Measurements from ENCODE around the gene ZNF592. TPM values are rescaled to one million over a fixed set of nuclear protein-coding genes. Genes with fewer than 3 reads are reported as not detected.
"Not testable (repeated sequence)": the region's sequence is repeated elsewhere in the genome, so short reads cannot be mapped to it uniquely, and the experiment has no call there.

The ZNF592 gene
- polyA plus RNA-seq, 2 donors: 4.8 to 6.1 TPM

DNA sequence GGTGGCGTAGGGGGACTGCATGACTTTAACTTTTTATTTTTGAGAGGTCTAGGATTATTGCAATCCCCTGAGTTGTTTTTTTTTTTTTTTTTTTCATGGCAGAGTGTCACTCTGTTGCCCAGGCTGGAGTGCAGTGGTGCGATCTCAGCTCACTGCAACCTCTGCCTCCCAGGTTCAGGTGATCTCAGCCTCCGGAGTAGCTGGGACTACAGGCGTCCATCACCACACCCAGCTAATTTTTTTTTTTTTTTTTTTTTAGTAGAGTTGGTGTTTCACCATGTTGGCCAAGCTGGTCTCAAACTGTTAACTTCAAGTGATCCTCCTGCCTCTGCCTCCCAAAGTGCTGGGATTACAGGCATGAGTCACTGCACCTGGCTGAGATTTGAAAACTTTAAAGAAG is 6.5 kb downstream of the ZNF592 start:
- H3K27me3 ChIP-seq (ENCODE audit: control insufficient read depth in 1 of 2, insufficient read depth in 2 of 2, low read length in 2 of 2); H3K4me3 ChIP-seq (ENCODE audit: low read depth in 1 of 2, low read length in 2 of 2); H3K9me3 ChIP-seq (ENCODE audit: control insufficient read depth in 2 of 2, insufficient read depth in 1 of 2, low read depth in 1 of 2, low read length in 1 of 2); H3K36me3 ChIP-seq (ENCODE audit: control insufficient read depth in 2 of 2, insufficient read depth in 2 of 2, low read length in 1 of 2); H3K4me1 ChIP-seq (ENCODE audit: control insufficient read depth in 2 of 2, insufficient read depth in 2 of 2, low read length in 1 of 2); H3K27ac ChIP-seq (ENCODE audit: low read depth in 2 of 2, low read length in 1 of 2): not testable (repeated sequence)
- 57 to 77% methylated on average over 4 of the region's 4 CpGs for WGBS, 2 donors

DNA sequence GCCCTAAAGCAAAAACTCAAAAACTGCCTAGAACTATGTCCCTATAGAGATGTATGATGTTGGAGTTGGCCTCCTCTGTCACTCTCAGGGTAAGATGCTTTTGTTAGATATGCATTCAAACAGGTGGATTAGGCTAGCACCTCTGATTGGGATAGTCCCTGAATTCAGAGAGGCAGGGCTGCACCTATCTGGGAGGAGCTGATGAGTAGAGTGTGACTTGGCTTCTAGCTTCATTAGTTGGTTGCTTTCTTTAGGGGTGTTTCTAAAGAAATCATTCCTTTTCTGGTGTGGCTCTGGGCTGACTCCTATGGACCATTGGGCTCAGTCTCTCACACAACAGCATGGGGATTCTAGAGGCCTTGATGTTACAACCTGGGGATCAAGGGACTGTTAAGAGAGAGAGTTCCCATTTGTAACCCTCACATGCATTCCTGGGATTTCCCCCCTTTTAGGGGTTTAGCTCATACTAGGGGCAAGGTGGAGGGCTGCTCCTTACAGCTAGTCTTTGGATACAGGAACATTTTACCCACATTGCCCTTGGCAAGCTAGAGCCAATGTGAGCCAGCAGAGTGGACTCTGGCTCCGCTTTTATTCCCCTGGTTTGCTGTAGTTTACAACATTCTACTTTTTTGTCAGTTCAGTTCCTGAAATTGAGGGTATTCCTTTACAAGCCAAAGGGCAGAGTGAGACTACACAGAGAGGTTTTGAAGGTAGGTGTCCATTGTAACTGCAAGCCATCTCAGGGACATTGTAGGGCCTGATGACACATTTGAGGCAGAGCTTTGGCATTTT is 7.5 kb downstream of the ZNF592 start:
- Histone ChIP-seq H3K4me3 (ENCODE audit: low read depth in 1 of 2, low read length in 2 of 2) (no peak overlapping the region), H3K9me3 (ENCODE audit: control insufficient read depth in 2 of 2, insufficient read depth in 1 of 2, low read depth in 1 of 2, low read length in 1 of 2) (no peaks in the 10 kb centered on the region), H3K4me1 (ENCODE audit: control insufficient read depth in 2 of 2, insufficient read depth in 2 of 2, low read length in 1 of 2) (peaks cover 2 to 4% of the 10 kb centered on the region in 2 donors), H3K27me3 (ENCODE audit: control insufficient read depth in 1 of 2, insufficient read depth in 2 of 2, low read length in 2 of 2) (no peaks in the 10 kb centered on the region), H3K36me3 (ENCODE audit: control insufficient read depth in 2 of 2, insufficient read depth in 2 of 2, low read length in 1 of 2) (no peaks in the 10 kb centered on the region), H3K27ac (ENCODE audit: low read depth in 2 of 2, low read length in 1 of 2) (no peak overlapping the region)
- WGBS, 2 donors: 90 to 97% methylated on average over 1 of the region's 1 CpG

DNA sequence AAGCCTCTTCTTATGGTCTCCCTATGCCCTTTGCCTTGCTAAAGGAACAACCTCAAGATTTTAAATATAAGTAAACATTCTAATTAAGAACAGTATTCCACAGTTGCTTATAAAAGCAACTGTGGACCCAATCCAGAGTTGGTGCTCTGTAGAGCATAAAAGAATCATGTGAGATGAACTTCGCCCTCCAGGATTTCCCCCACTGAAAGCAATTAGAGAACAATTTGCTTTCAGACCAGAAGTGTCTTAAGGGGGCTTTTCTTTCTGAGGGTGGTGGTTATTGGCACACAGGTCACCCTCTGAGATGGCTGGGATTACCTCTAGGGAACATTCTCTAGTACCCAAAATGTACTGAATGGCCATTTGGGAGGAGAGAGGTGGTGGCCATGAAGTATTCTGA is 10.6 kb downstream of the ZNF592 start:
- peaks cover 2 to 9% of the 10 kb centered on the region in 2 donors for H3K4me1 ChIP-seq (ENCODE audit: control insufficient read depth in 2 of 2, insufficient read depth in 2 of 2, low read length in 1 of 2)
- no peaks in the 10 kb centered on the region for H3K27me3 ChIP-seq (ENCODE audit: control insufficient read depth in 1 of 2, insufficient read depth in 2 of 2, low read length in 2 of 2)
- no peaks in the 10 kb centered on the region for H3K9me3 ChIP-seq (ENCODE audit: control insufficient read depth in 2 of 2, insufficient read depth in 1 of 2, low read depth in 1 of 2, low read length in 1 of 2)
- H3K36me3 ChIP-seq (ENCODE audit: control insufficient read depth in 2 of 2, insufficient read depth in 2 of 2, low read length in 1 of 2): no peaks in the 10 kb centered on the region
- H3K4me3 ChIP-seq (ENCODE audit: low read depth in 1 of 2, low read length in 2 of 2): no peak overlapping the region
- WGBS, 2 donors: 79 to 94% methylated on average over 1 of the region's 1 CpG
- no peak overlapping the region for H3K27ac ChIP-seq (ENCODE audit: low read depth in 2 of 2, low read length in 1 of 2)

- Histone ChIP-seq H3K4me3 (ENCODE audit: low read depth in 1 of 2, low read length in 2 of 2) (no peak overlapping the region), H3K27me3 (ENCODE audit: control insufficient read depth in 1 of 2, insufficient read depth in 2 of 2, low read length in 2 of 2) (no peaks in the 10 kb centered on the region), H3K9me3 (ENCODE audit: control insufficient read depth in 2 of 2, insufficient read depth in 1 of 2, low read depth in 1 of 2, low read length in 1 of 2) (no peaks in the 10 kb centered on the region), H3K36me3 (ENCODE audit: control insufficient read depth in 2 of 2, insufficient read depth in 2 of 2, low read length in 1 of 2) (no peaks in the 10 kb centered on the region), H3K27ac (ENCODE audit: low read depth in 2 of 2, low read length in 1 of 2) (no peak overlapping the region), H3K4me1 (ENCODE audit: control insufficient read depth in 2 of 2, insufficient read depth in 2 of 2, low read length in 1 of 2) (peaks cover 2 to 9% of the 10 kb centered on the region in 2 donors)
- 94 to 97% methylated on average over 1 of the region's 1 CpG for WGBS, 2 donors
Observed at GRCh38 chr15:84760219-84760618, 11.8 kb downstream of the ZNF592 start.

DNA sequence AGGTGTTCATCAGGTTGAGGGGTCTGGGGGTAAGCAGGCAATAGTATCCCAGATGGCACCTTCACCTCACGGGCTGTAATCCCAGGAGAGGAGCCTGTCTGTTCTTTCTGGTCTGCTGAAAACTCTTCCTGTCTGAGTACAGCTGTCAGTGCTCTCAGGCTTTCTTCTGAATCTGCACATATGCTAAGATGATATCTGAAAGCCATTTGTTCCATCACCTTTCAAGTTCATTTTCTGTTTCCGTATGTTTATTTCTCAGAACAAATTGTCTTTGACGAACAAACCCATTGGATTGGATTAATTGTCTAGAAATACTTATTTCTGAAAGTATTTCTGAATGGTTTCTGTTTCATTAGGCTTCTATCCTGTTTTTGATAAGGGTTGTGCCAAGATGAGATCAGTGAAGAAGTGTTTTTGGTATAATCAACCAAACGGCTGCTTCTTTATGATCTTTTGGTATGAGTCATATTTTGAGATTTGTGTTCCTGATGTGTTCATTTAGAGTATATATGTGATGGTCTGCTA is 13.3 kb downstream of the ZNF592 start:
- H3K27me3 ChIP-seq (ENCODE audit: control insufficient read depth in 1 of 2, insufficient read depth in 2 of 2, low read length in 2 of 2): no peaks in the 10 kb centered on the region
- H3K27ac ChIP-seq (ENCODE audit: low read depth in 2 of 2, low read length in 1 of 2): no peak overlapping the region
- WGBS, 2 donors: 37% methylated on average over 4 of the region's 4 CpGs
- no peaks in the 10 kb centered on the region for H3K9me3 ChIP-seq (ENCODE audit: control insufficient read depth in 2 of 2, insufficient read depth in 1 of 2, low read depth in 1 of 2, low read length in 1 of 2)
- H3K4me3 ChIP-seq (ENCODE audit: low read depth in 1 of 2, low read length in 2 of 2): no peak overlapping the region
- H3K4me1 ChIP-seq (ENCODE audit: control insufficient read depth in 2 of 2, insufficient read depth in 2 of 2, low read length in 1 of 2): peaks cover 2 to 9% of the 10 kb centered on the region in 2 donors
- peaks cover 0 to 6% of the 10 kb centered on the region in 2 donors for H3K36me3 ChIP-seq (ENCODE audit: control insufficient read depth in 2 of 2, insufficient read depth in 2 of 2, low read length in 1 of 2)

GRCh38 chr15:84762840-84763572 is 14.6 kb downstream of the ZNF592 start:
- 87 to 91% methylated on average over 3 of the region's 3 CpGs for WGBS, 2 donors
- H3K27ac ChIP-seq (ENCODE audit: low read depth in 2 of 2, low read length in 1 of 2): no peak overlapping the region
- H3K4me3 ChIP-seq (ENCODE audit: low read depth in 1 of 2, low read length in 2 of 2): no peak overlapping the region
- peaks cover 0 to 8% of the 10 kb centered on the region in 2 donors for H3K36me3 ChIP-seq (ENCODE audit: control insufficient read depth in 2 of 2, insufficient read depth in 2 of 2, low read length in 1 of 2)
- H3K4me1 ChIP-seq (ENCODE audit: control insufficient read depth in 2 of 2, insufficient read depth in 2 of 2, low read length in 1 of 2): peaks cover 2 to 9% of the 10 kb centered on the region in 2 donors
- no peaks in the 10 kb centered on the region for H3K27me3 ChIP-seq (ENCODE audit: control insufficient read depth in 1 of 2, insufficient read depth in 2 of 2, low read length in 2 of 2)
- no peaks in the 10 kb centered on the region for H3K9me3 ChIP-seq (ENCODE audit: control insufficient read depth in 2 of 2, insufficient read depth in 1 of 2, low read depth in 1 of 2, low read length in 1 of 2)

DNA sequence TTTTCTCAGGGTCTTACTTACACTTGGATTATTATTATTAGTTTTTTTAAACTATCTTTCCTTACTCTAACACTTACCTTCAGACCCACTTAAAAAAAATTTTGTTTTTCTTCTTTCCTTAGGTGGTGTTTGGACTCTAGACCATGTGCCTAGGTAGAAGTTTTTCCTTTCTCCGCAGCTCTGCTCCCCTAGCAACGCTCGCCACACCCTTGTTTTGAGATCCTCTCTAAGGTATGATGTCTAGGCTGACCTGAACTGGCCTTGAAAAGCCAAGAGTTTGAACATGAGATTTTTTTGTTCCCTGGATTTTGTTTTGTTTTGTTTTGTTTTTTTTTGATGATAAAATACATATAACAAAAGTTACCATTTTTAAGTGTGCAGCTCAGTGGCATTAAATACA is 16.2 kb downstream of the ZNF592 start:
- WGBS, 2 donors: 80 to 84% methylated on average over 3 of the region's 3 CpGs
- Histone ChIP-seq H3K27me3 (ENCODE audit: control insufficient read depth in 1 of 2, insufficient read depth in 2 of 2, low read length in 2 of 2) (no peaks in the 10 kb centered on the region), H3K9me3 (ENCODE audit: control insufficient read depth in 2 of 2, insufficient read depth in 1 of 2, low read depth in 1 of 2, low read length in 1 of 2) (no peaks in the 10 kb centered on the region), H3K4me3 (ENCODE audit: low read depth in 1 of 2, low read length in 2 of 2) (no peak overlapping the region), H3K36me3 (ENCODE audit: control insufficient read depth in 2 of 2, insufficient read depth in 2 of 2, low read length in 1 of 2) (peaks cover 0 to 11% of the 10 kb centered on the region in 2 donors), H3K27ac (ENCODE audit: low read depth in 2 of 2, low read length in 1 of 2) (no peak overlapping the region), H3K4me1 (ENCODE audit: control insufficient read depth in 2 of 2, insufficient read depth in 2 of 2, low read length in 1 of 2) (peaks cover under 1 to 11% of the 10 kb centered on the region in 2 donors)

DNA sequence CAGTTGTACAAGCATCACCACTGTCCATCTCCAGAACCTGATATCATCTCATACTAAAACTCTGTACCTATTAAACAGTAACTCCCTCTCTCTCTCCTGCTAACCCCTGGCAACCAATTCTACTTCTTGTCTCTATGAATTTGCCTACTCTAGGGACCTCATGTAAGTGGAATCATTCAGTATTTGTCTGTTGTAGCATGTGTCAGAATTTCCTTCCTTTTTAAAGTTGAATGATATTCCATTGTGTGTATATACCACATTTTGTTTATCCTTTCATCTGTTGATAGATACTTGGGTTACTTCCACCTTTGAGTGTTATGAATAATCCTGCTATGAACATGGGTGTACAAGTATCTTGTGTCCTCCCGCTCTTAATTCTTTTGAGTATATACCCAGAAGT is 16.6 kb downstream of the ZNF592 start:
- no peaks in the 10 kb centered on the region for H3K9me3 ChIP-seq (ENCODE audit: control insufficient read depth in 2 of 2, insufficient read depth in 1 of 2, low read depth in 1 of 2, low read length in 1 of 2)
- H3K4me1 ChIP-seq (ENCODE audit: control insufficient read depth in 2 of 2, insufficient read depth in 2 of 2, low read length in 1 of 2): peaks cover 0 to 11% of the 10 kb centered on the region in 2 donors
- no peak overlapping the region for H3K4me3 ChIP-seq (ENCODE audit: low read depth in 1 of 2, low read length in 2 of 2)
- H3K27ac ChIP-seq (ENCODE audit: low read depth in 2 of 2, low read length in 1 of 2): no peak overlapping the region
- 87 to 100% methylated on average over 1 of the region's 1 CpG for WGBS, 2 donors
- no peaks in the 10 kb centered on the region for H3K27me3 ChIP-seq (ENCODE audit: control insufficient read depth in 1 of 2, insufficient read depth in 2 of 2, low read length in 2 of 2)
- H3K36me3 ChIP-seq (ENCODE audit: control insufficient read depth in 2 of 2, insufficient read depth in 2 of 2, low read length in 1 of 2): peaks cover 0 to 11% of the 10 kb centered on the region in 2 donors

- Histone ChIP-seq H3K4me3 (ENCODE audit: low read depth in 1 of 2, low read length in 2 of 2) (no peak overlapping the region), H3K4me1 (ENCODE audit: control insufficient read depth in 2 of 2, insufficient read depth in 2 of 2, low read length in 1 of 2) (peaks cover 0 to 8% of the 10 kb centered on the region in 2 donors), H3K27ac (ENCODE audit: low read depth in 2 of 2, low read length in 1 of 2) (no peak overlapping the region), H3K36me3 (ENCODE audit: control insufficient read depth in 2 of 2, insufficient read depth in 2 of 2, low read length in 1 of 2) (peaks cover 0 to 11% of the 10 kb centered on the region in 2 donors), H3K27me3 (ENCODE audit: control insufficient read depth in 1 of 2, insufficient read depth in 2 of 2, low read length in 2 of 2) (no peaks in the 10 kb centered on the region), H3K9me3 (ENCODE audit: control insufficient read depth in 2 of 2, insufficient read depth in 1 of 2, low read depth in 1 of 2, low read length in 1 of 2) (no peaks in the 10 kb centered on the region)
- 85 to 91% methylated on average over 4 of the region's 4 CpGs for WGBS, 2 donors
Observed at GRCh38 chr15:84765675-84766074, 17.3 kb downstream of the ZNF592 start.

Data from esophagus (tissue), 2 donors.